GM10847 (cell line): ENCODE results near the gene MOV10.

ENCODE experiments used
- POLR2A ChIP-seq: IDR thresholded peaks from 2 replicates; pipeline ENCODE4 v1.6.1; 2011; ENCODE audit not compliant: insufficient read length; ENCODE audit errors: extremely low read depth

Gene MOV10

DNA sequence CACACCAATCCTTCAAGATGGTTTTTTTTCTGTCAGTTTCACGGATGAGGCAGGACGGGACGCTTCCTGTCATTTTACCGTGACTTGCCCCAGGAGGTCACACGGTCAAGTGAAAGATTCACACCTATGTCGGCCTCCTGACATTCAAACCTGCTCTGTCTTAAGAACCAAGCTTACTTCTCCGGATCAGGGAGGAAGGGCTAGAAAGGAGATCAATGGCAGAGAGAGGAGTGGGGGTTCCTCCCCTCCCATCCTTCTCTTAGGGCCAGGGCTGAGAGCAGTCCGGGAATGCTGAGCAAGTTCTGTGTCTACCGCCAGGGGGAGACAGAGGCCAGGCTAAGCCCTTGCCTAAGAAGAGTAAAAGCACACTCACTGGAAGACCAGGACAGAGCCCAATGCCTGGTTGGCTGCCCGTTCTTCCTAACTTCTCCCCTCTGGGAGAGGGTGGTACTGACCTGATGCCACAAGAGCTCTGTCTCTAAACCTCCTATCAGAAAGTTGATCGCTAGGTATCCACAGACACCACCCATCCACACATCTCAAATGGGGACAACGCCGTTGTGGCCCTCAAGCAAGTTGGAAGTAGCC, 41.8 kb downstream of the MOV10 start:
- no peak for TF ChIP-seq POLR2A

DNA sequence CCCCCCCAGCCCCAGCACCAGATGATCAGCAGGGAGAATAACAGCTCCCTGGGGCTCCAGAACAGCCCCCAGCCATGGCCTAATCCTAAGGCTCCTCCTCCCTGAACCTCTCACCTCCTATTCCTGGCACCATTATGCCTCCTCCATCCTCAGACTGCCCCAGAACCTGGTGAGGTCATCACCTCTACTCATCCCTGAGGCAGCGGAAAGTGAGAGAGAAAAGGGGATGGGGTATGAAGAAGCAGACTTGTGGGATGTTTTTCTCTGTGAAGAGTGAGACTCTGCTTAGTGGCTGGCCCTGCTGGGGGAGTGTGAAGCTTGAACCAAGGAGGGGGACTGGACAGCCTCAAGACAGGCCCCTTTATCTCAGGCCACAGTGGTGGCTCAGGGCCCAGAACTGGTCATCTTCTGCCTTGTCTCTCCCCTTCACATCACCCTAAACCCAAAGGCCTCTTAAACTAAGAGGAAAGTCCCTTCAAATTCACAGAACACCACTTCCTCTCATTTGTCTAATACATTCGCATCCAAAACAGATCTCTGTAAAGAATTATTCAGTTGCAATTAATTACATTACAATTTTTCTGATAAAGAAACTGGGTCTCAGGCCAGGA, 42.9 kb downstream of the MOV10 start:
- TF ChIP-seq POLR2A: no peak

GRCh38 chr1:112718691-112719418, 44.4 kb downstream of the MOV10 start:
- TF ChIP-seq POLR2A: no peak

GRCh38 chr1:112719706-112720105, 45.2 kb downstream of the MOV10 start:
- no peak for TF ChIP-seq POLR2A

- no peak for TF ChIP-seq POLR2A
Measured at GRCh38 chr1:112720800-112721199, 46.3 kb downstream of the MOV10 start.

GRCh38 chr1:112721966-112722524, 47.6 kb downstream of the MOV10 start:
- TF ChIP-seq POLR2A: no peak

- no peak for TF ChIP-seq POLR2A
Measured at GRCh38 chr1:112722601-112723510, 48.4 kb downstream of the MOV10 start.

DNA sequence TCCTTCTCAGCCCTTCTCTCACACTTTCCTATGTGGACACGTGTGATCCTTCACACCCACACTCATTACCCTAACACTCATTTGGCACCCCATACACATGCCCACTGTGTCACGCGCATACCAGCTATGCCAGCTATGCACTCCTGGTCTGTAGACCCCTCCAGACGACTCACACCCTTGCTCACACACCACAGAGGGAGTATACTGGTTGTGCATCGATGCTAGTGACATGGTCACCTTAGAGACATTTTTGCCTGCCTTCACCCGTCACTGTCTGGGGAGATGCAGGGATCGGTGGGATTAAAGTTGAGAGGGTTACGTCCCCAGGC, 49.0 kb downstream of the MOV10 start:
- TF ChIP-seq POLR2A: no peak

DNA sequence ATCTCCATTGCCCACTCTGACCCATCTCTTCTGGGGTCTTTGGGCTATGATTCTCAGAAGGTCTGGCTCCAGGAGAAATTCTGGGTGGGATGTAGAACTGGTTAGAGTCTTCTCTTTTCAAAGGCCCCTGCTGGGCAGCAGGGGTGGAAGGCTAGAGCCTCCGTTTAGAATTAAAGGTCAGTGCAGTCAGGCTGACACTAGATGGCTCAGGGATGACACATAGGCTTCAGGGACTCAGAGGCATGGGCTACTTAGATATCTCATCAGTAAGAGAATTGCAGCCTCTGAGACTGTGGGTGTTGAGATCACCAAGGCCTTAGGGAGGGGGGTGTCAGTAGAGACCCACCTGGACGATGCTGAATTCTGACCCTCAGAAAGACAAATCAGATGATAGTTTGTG, 53.3 kb downstream of the MOV10 start:
- no peak for TF ChIP-seq POLR2A

DNA sequence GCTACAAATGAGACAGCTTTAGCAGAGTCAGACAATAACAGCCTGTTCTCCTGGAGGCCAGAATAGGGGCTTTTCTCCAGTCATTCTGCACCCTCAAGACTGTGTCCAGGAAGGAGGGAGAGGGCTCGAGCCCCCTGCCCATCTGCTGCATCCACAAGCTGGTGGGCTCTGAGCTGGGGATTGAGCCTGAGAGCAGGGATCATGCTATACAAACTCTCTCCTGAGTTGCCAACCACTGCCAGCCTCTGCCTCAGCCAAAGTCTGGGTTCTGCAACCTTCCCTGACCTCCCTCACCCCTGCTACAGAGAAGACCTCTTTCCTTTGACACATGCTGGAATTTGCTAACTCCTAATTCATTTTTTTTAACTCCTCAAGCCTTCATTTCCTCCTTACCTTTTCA, 55.5 kb downstream of the MOV10 start:
- TF ChIP-seq POLR2A: no peak

GRCh38 chr1:112731451-112731850, 57.0 kb downstream of the MOV10 start:
- no peak for TF ChIP-seq POLR2A

DNA sequence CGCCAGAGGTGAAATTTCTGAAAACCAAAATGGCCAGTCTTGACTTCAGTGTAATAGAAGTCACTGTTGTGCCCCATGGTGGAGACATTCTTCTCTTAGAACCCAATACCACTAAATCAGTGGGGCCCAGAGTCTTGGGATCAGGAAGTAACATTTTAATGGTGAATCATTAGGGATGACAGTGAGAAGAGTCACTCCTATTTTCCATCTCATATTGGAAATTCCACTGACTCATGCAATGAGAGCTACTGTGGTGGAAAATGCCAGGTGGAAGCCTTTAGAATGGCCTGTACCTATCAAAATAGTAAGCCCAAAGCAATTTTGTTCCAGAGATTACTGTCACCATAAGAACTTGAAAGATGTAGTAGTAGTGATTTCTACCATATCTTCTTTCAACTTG, 61.3 kb downstream of the MOV10 start:
- no peak for TF ChIP-seq POLR2A

DNA sequence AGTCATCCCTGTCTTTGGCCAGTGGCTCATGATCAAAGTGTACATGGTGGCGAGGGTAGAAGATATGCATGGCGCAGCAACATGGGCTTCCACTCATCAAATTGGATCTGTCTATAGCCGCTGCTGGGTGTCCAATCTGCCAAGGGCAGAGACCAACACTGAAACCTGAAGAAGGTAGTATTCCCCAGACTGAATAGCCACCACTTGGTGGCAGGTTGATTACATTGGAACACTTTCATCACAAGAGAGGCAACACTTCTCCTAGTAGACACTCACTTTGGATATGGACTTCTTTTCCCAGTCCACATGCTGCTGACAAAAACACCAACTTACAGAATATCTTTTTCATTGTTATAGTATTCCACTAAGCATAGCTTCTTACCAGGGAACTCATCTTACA, 63.1 kb downstream of the MOV10 start:
- no peak for TF ChIP-seq POLR2A

GRCh38 chr1:112743174-112744008, 68.9 kb downstream of the MOV10 start:
- no peak for TF ChIP-seq POLR2A
